Stimulated activated CD4-positive, alpha-beta T cell treated with anti-CD3 and anti-CD28 coated beads, Interleukin-15, amount 100 ng/mL, for 48 hours (primary cell): ENCODE measurements around the gene ATG10.
"Not testable (repeated sequence)": the region's sequence is repeated elsewhere in the genome, so short reads cannot be mapped to it uniquely, and the experiment has no call there.

Experiments
- DNase-seq, 2 donors: peaks; one replicate each; pipeline ENCODE4 v3.0.0-alpha.2; 2020; ENCODE audit warnings: low read depth in 2 of 2

Gene ATG10

GRCh38 chr5:81982172-81982685 is 10.4 kb downstream of the ATG10 start:
- not testable (repeated sequence) for DNase-seq

- not testable (repeated sequence) for DNase-seq
Observed at GRCh38 chr5:81983148-81983547, 11.3 kb downstream of the ATG10 start.

GRCh38 chr5:81983563-81983962 is 11.7 kb downstream of the ATG10 start:
- DNase-seq = not testable (repeated sequence)

GRCh38 chr5:81986126-81986525 is 14.3 kb downstream of the ATG10 start:
- DNase-seq = no peak

GRCh38 chr5:81989204-81989603 is 17.4 kb downstream of the ATG10 start:
- DNase-seq = no peak

- no peak for DNase-seq
Observed at GRCh38 chr5:81994679-81995078, 22.9 kb downstream of the ATG10 start.

- DNase-seq = no peak
Observed at GRCh38 chr5:81995407-81995806, 23.6 kb downstream of the ATG10 start.

GRCh38 chr5:82004511-82004910 is 32.7 kb downstream of the ATG10 start:
- DNase-seq = no peak

- not testable (repeated sequence) for DNase-seq
Observed at GRCh38 chr5:82009869-82010268, 38.0 kb downstream of the ATG10 start.

GRCh38 chr5:82010696-82011095 is 38.9 kb downstream of the ATG10 start:
- no peak for DNase-seq

- no peak for DNase-seq
Observed at GRCh38 chr5:82011761-82012160, 39.9 kb downstream of the ATG10 start.

- not testable (repeated sequence) for DNase-seq
Observed at GRCh38 chr5:82014644-82015043, 42.8 kb downstream of the ATG10 start.

GRCh38 chr5:82018462-82018861 is 46.6 kb downstream of the ATG10 start:
- no peak for DNase-seq

GRCh38 chr5:82019342-82020138 is 47.7 kb downstream of the ATG10 start:
- no peak for DNase-seq

- DNase-seq = no peak
Observed at GRCh38 chr5:82022499-82022898, 50.7 kb downstream of the ATG10 start.

- DNase-seq = no peak
Observed at GRCh38 chr5:82023644-82024043, 51.8 kb downstream of the ATG10 start.

GRCh38 chr5:82031220-82032119 is 59.6 kb downstream of the ATG10 start:
- no peak for DNase-seq

- not testable (repeated sequence) for DNase-seq
Observed at GRCh38 chr5:82042894-82043293, 71.1 kb downstream of the ATG10 start.

GRCh38 chr5:82044010-82044409 is 72.2 kb downstream of the ATG10 start:
- DNase-seq = no peak

GRCh38 chr5:82045554-82046275 is 73.9 kb downstream of the ATG10 start:
- DNase-seq = no peak

- no peak for DNase-seq
Observed at GRCh38 chr5:82046276-82046647, 74.4 kb downstream of the ATG10 start.

GRCh38 chr5:82050955-82051354 is 79.1 kb downstream of the ATG10 start:
- no peak for DNase-seq
